SJCRH30 (cell line): ENCODE results near the gene PTPRE. TPM values are rescaled to one million over a fixed set of nuclear protein-coding genes. Genes with fewer than 3 reads are reported as not detected.

Source experiments
- DNase-seq, 2 experiments: peaks; one replicate each; pipeline ENCODE4 v3.0.0-alpha.2; 2015 to 2020
- H3K27ac ChIP-seq: fragments of 250-450 bp; sonication (Bioruptor Pico); 2 replicates; pipeline ENCODE4 v1.5.1; 2020; ENCODE audit warnings: mild to moderate bottlenecking, moderate library complexity
- H3K27me3 ChIP-seq: fragments of 250-450 bp; sonication (Bioruptor Pico); 2 replicates; pipeline ENCODE4 v1.5.1; 2020; ENCODE audit warnings: mild to moderate bottlenecking, moderate library complexity
- H3K36me3 ChIP-seq: fragments of 250-450 bp; sonication (Bioruptor Pico); 2 replicates; pipeline ENCODE4 v1.5.1; 2020; ENCODE audit warnings: mild to moderate bottlenecking, moderate library complexity
- H3K4me1 ChIP-seq: fragments of 250-450 bp; sonication (Bioruptor Pico); 2 replicates; pipeline ENCODE4 v1.5.1; 2020; ENCODE audit warnings: mild to moderate bottlenecking, moderate library complexity
- H3K4me3 ChIP-seq: fragments of 250-450 bp; sonication (Bioruptor Pico); 2 replicates; pipeline ENCODE4 v1.5.1; 2020; ENCODE audit warnings: mild to moderate bottlenecking, moderate library complexity
- H3K9me3 ChIP-seq: fragments of 250-450 bp; sonication (Bioruptor Pico); replicated peaks from 2 replicates; pipeline ENCODE4 v1.5.1; 2020; ENCODE audit warnings: mild to moderate bottlenecking, moderate library complexity
- total RNA-seq: library from RNA; depleted of rRNA; stranded (reverse); fragments of >200 nt; shearing (Covaris generic); gene quantifications from 2 replicates; pipeline ENCODE4 v1.2.3, GENCODE V29; 2014

Gene PTPRE
- total RNA-seq, 1 experiment from 2014 or later: 5.2 TPM

- Histone ChIP-seq H3K4me1 (no peaks in the 10 kb centered on the region), H3K27ac (no peak overlapping the region), H3K27me3 (no peaks in the 10 kb centered on the region), H3K36me3 (no peaks in the 10 kb centered on the region), H3K9me3 (no peaks in the 10 kb centered on the region), H3K4me3 (no peak overlapping the region)
- DNase-seq: no peak
Measured at GRCh38 chr10:128050121-128050516, 143.2 kb downstream of the PTPRE start.

GRCh38 chr10:128050936-128051335, 144.0 kb downstream of the PTPRE start:
- Histone ChIP-seq H3K9me3 (no peaks in the 10 kb centered on the region), H3K4me3 (no peak overlapping the region), H3K27me3 (no peaks in the 10 kb centered on the region), H3K27ac (no peak overlapping the region), H3K36me3 (no peaks in the 10 kb centered on the region), H3K4me1 (no peaks in the 10 kb centered on the region)
- DNase-seq: no peak

- Histone ChIP-seq H3K4me3 (no peak overlapping the region), H3K4me1 (no peaks in the 10 kb centered on the region), H3K36me3 (no peaks in the 10 kb centered on the region), H3K27me3 (no peaks in the 10 kb centered on the region), H3K27ac (no peak overlapping the region), H3K9me3 (no peaks in the 10 kb centered on the region)
- DNase-seq: no peak
Measured at GRCh38 chr10:128051548-128051947, 144.6 kb downstream of the PTPRE start.

DNA sequence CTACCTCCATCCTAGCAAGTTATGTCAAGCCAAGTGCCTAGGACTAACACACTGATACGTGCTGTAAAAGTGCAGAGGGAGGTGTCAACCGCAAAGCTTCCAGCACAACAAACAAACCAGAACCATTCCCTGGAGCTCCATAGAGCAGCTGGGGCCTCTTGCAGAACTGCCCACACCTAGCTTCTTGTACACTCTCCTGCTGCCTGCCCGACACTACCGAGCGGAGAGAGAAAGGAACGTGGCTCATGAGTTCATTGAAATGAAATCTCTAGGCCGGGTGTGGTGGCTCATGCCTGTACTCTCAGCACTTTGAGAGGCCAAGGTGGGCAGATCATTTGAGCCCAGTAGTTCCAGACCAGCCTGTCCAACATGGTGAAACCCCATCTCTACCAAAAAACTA, 145.8 kb downstream of the PTPRE start:
- H3K36me3 ChIP-seq: no peaks in the 10 kb centered on the region
- H3K27ac ChIP-seq: no peak overlapping the region
- no peaks in the 10 kb centered on the region for H3K27me3 ChIP-seq

DNA sequence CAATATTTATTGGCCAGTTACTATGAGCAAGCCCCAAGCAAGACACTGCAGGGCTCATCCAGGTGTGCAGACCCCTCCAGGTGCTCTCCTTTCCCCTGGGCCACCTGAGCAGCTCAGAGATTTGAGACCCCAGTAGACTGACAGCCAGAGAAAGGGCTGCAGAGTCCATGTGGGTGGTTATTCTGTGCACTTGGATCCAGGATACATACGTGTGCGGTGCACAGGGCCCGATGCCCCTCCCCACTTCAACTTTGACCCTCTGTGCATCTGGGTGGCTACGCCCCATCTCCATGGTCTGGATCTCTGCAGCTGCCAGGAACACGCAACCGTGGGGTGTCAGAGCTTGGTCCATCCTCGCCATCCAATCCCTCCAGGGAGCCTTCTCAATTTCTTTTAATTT, 146.5 kb downstream of the PTPRE start:
- Histone ChIP-seq H3K4me3 (no peak overlapping the region), H3K4me1 (no peaks in the 10 kb centered on the region), H3K36me3 (no peaks in the 10 kb centered on the region), H3K27ac (no peak overlapping the region), H3K9me3 (no peaks in the 10 kb centered on the region), H3K27me3 (no peaks in the 10 kb centered on the region)
- no peak for DNase-seq

More for the DNA sequence above, 145.8 kb downstream of the PTPRE start:
- no peak overlapping the region for H3K4me3 ChIP-seq
- H3K9me3 ChIP-seq: no peaks in the 10 kb centered on the region
- H3K4me1 ChIP-seq: no peaks in the 10 kb centered on the region
- no peak for DNase-seq

DNA sequence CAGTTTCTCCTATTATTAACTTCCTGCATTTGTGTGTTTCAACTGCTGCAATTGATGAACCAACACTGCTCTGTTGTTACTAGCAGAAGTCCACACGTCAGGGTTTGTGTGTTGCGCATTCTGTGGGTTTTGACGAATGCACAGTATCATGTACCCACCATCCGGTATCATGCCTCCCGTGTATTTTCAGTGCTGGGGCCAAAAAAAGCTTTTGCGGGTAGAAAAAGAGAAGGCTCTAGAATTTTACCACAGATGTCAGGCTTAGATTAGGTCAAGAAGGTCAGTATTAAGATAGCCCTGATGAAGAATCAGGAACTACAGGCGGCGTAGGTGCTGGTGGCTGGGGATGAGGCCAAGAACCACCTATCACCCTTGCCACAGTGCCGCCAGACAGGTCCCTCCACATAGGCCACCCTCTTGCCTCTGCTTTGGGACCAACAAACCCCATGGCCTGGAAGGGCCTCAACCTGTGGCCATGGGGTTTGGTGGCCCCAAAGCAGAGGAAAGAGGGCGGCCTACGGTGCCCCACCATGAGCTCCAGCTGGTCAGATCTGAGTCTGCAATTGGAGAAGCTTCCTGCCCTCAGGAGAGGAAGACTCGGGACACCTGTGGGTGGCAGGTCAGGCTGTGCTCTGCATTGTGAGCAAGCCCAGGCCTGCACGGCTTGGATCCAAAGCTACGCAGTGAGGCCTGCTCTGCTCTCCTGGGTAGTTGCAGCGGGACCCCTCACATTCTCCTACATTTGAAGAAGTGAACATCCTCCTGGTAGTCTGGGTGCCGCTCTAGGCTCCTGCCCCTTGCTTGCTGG, 147.5 kb downstream of the PTPRE start:
- Histone ChIP-seq H3K27me3 (no peaks in the 10 kb centered on the region), H3K4me1 (no peaks in the 10 kb centered on the region), H3K4me3 (no peak overlapping the region), H3K36me3 (no peaks in the 10 kb centered on the region), H3K27ac (no peak overlapping the region), H3K9me3 (no peaks in the 10 kb centered on the region)
- no peak for DNase-seq

DNA sequence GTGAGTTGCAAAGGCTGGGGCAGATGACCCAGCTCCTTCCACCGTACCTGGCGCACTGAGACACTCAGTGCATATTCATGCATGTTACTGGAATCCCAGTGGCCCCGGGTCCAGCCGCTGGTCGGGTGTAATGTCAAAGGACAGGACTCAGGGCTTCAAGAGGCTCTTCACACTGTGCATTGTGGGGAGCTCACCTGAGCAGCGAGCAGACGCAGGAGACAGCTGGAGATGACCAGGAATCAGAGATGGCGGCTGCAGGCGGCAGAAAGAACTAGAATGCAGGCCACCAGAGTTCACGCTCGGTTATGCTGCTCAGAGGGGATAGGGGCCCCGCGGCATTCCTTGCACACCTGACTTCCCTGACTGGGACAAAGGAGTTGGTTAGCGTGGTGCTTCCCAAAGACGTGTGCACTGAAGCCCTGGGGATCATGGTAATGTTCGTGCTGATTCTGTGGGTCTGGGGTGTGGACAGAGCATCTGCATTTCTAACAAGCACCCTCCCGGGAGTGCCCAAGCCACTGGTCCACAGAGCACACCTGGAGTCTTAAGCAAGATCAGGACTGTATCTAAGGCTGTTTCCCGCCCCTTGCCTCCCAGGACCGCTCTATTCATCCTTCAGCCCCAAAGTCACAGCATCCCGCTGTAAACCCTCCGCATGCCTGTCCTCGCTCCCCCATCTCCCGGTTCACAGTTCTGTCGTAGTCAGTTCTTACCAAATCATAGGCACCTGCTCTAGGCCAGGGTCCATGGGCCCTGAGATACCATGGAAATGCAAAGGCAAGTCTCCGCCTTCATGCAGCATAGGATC, 148.4 kb downstream of the PTPRE start:
- Histone ChIP-seq H3K36me3 (no peaks in the 10 kb centered on the region), H3K4me3 (no peak overlapping the region), H3K9me3 (no peaks in the 10 kb centered on the region), H3K27me3 (no peaks in the 10 kb centered on the region), H3K27ac (no peak overlapping the region), H3K4me1 (no peaks in the 10 kb centered on the region)
- no peak for DNase-seq

DNA sequence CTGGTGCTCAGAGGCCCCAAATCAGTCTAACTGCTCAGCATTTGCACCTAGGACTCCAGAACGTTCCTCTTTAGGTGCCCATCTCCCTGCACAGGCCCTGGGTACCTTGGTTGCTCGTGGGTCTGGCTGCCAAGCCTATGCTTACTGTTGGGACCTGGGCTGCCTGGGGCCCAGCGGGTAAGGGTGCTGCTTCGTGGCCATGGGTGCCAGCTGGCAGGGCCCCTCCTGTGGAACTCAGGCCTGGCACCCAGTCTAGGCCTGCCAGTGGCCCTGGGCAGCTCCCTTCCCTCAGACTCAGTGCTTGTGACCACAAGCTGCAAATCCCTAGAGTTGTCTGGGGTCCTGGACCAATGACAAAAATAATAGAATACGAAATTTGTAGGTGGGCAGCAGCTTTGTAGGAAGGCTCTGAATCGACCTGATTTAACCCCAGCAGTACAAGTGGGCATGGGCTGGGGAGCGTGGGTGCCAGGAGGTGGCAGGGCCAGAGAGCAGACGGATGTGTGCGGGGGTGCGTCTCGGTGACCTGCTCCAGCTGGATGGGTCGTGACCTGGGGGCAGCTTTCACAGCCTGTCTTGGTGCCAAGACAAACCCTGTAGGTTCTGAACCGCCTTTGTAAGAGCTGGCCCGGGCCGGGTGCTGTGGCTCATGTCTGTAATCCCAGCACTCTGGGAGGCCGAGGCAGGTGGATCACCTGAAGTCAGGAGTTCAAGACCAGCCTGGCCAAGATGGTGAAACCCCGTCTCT, 149.6 kb downstream of the PTPRE start:
- H3K27ac ChIP-seq: no peak overlapping the region
- H3K9me3 ChIP-seq: no peaks in the 10 kb centered on the region
- no peak for DNase-seq
- H3K4me3 ChIP-seq: no peak overlapping the region
- H3K36me3 ChIP-seq: no peaks in the 10 kb centered on the region
- H3K4me1 ChIP-seq: no peaks in the 10 kb centered on the region
- no peaks in the 10 kb centered on the region for H3K27me3 ChIP-seq

DNA sequence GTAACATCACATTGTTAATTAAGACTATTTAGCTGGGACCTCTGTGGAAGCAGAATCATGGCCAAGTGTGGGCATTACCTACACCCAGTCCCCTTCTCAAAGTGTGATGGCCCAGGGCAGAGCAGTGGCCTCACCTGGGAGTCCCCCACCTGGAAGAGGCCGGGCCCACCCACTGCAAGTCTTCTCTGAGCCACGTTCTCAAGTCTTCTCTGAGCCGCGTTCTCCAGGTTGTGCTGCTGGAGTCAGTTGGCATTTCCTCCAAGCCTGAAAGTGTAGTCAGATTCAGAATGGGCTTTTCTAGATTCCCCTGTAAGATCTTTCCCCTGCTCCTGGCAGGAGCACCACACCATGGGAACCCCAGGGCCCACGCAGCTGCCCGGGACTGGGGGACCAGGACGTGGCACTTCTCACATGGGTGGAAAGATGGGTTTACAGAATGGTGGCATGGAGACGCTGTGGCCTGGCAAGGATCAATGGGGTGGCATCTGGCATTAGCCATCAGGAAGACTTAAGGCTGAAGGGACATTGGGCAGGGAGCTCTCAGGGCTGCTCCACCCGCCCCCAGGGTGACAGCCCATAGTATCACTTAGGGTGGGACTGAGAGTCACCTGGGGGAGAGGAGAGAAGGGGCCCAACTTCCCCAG, 151.3 kb downstream of the PTPRE start:
- no peaks in the 10 kb centered on the region for H3K36me3 ChIP-seq
- H3K27me3 ChIP-seq: no peaks in the 10 kb centered on the region
- no peak for DNase-seq
- H3K4me1 ChIP-seq: peaks cover 7% of the 10 kb centered on the region
- no peak overlapping the region for H3K4me3 ChIP-seq
- no peaks in the 10 kb centered on the region for H3K9me3 ChIP-seq
- H3K27ac ChIP-seq: no peak overlapping the region

- H3K9me3 ChIP-seq: no peaks in the 10 kb centered on the region
- no peaks in the 10 kb centered on the region for H3K27me3 ChIP-seq
- no peaks in the 10 kb centered on the region for H3K36me3 ChIP-seq
- no peak overlapping the region for H3K27ac ChIP-seq
- H3K4me1 ChIP-seq: peaks cover 10% of the 10 kb centered on the region
- H3K4me3 ChIP-seq: no peak overlapping the region
- DNase-seq: no peak
Measured at GRCh38 chr10:128058750-128059134, 151.8 kb downstream of the PTPRE start.

- no peaks in the 10 kb centered on the region for H3K27me3 ChIP-seq
- H3K4me3 ChIP-seq: no peak overlapping the region
- H3K27ac ChIP-seq: no peak overlapping the region
- H3K36me3 ChIP-seq: no peaks in the 10 kb centered on the region
- DNase-seq: no peak
- H3K4me1 ChIP-seq: peaks cover 17% of the 10 kb centered on the region
- H3K9me3 ChIP-seq: no peaks in the 10 kb centered on the region
Measured at GRCh38 chr10:128059266-128059981, 152.5 kb downstream of the PTPRE start.

DNA sequence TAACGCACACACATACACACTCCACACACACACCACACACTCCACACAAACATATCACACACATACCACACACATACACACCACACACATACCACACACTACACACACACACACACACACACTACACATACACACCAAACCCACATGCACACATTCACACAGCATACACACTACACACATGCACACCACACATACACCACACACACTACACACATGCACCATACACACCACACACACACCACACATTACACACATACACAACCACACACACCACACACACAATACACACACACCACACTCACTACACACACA, 153.0 kb downstream of the PTPRE start:
- no peak overlapping the region for H3K27ac ChIP-seq
- H3K4me3 ChIP-seq: no peak overlapping the region

GRCh38 chr10:128060341-128061250, 153.7 kb downstream of the PTPRE start:
- Histone ChIP-seq H3K9me3 (no peaks in the 10 kb centered on the region), H3K27ac (no peak overlapping the region)
- no peak for DNase-seq

More for the DNA sequence above, 153.0 kb downstream of the PTPRE start:
- Histone ChIP-seq H3K36me3 (no peaks in the 10 kb centered on the region), H3K27me3 (no peaks in the 10 kb centered on the region), H3K9me3 (no peaks in the 10 kb centered on the region), H3K4me1 (peaks cover 19% of the 10 kb centered on the region)
- DNase-seq: no peak

More at GRCh38 chr10:128060341-128061250, 153.7 kb downstream of the PTPRE start:
- Histone ChIP-seq H3K27me3 (no peaks in the 10 kb centered on the region), H3K4me1 (peaks cover 25% of the 10 kb centered on the region), H3K4me3 (no peak overlapping the region), H3K36me3 (no peaks in the 10 kb centered on the region)
